Stimulated activated memory B cell treated with anti-CD40 and anti-IgM and Interleukin-4, amounts not matched to agents 10 μg/mL and 1 μg/mL and 100 μg/mL, for 72 hours (primary cell): ENCODE data around the gene CD300LG.

Experiments
- ATAC-seq: fragments of 150-1000 bp; cut with Tn5 transposase; 2 replicates; pipeline ENCODE4 v1.10.0; 2021
- H3K27ac Mint-ChIP-seq: one replicate; pipeline ENCODE4 v1.8.0; 2022; ENCODE audit warnings: mild to moderate bottlenecking, mixed read lengths
- H3K27me3 Mint-ChIP-seq: one replicate; pipeline ENCODE4 v1.8.0; 2022; ENCODE audit warnings: mixed read lengths
- H3K36me3 Mint-ChIP-seq: one replicate; pipeline ENCODE4 v1.8.0; 2022; ENCODE audit warnings: mixed read lengths
- H3K4me1 Mint-ChIP-seq: one replicate; pipeline ENCODE4 v1.8.0; 2022; ENCODE audit warnings: mixed read lengths
- H3K4me3 Mint-ChIP-seq: one replicate; pipeline ENCODE4 v1.8.0; 2022; ENCODE audit warnings: mild to moderate bottlenecking, moderate library complexity, mixed read lengths
- H3K9me3 Mint-ChIP-seq: one replicate; pipeline ENCODE4 v1.8.0; 2022; ENCODE audit warnings: mixed read lengths

CD300LG gene

DNA sequence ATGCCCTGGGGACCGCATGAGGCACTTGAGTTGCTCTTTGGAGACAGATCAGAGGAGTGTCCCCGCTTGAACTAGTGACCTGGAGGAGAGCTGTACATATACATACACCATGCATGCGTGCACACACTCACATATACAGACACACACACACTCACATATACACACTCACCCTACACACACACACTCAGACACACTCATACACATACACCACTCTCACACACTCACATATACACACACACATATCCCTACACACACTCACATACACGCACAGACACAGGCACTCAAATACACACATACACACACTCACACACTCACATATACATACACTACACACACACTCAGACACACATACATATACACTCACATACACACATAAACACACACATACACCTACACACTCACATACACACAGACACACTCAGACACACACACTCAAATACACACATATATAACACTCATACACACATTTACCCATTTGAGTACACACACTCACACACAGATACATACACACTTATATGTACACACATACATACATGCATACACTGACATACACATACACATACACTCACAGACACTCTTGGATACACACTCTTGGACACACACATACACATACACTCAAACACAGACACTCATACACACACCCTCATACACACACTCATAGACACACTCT is 65.8 kb downstream of the CD300LG start:
- no peak for ATAC-seq
- Mint-ChIP-seq H3K36me3 (no peaks in the 10 kb centered on the region), H3K4me1 (peaks cover 9% of the 10 kb centered on the region), H3K4me3 (no peak overlapping the region), H3K27ac (no peak overlapping the region), H3K9me3 (no peaks in the 10 kb centered on the region), H3K27me3 (peaks cover 8% of the 10 kb centered on the region)
